ENCODE measurements around the gene UBN2. TPM values are rescaled to one million over a fixed set of nuclear protein-coding genes. Genes with fewer than 3 reads are reported as not detected.
"Not testable (repeated sequence)": the region's sequence is repeated elsewhere in the genome, so short reads cannot be mapped to it uniquely, and the experiment has no call there.

The UBN2 gene
- total RNA-seq, 4 donors from 2014 or later = 21.7 to 34.1 (median 22.5) TPM

GRCh38 chr7:139212133-139212532 lies 18.9 kb upstream of the UBN2 start:
- no peak overlapping the region for H3K4me3 ChIP-seq (ENCODE audit: low read depth, poor library complexity, severe bottlenecking)
- TF ChIP-seq POLR2A (IDR thresholded peaks at IDR 0.05) = no peak
- TF ChIP-seq CTCF (IDR thresholded peaks at IDR 0.05) = no peak
- 87 to 93% methylated on average over 2 of the region's 2 CpGs for WGBS, 2 donors
- intact Hi-C loops (cut with DNase I; ENCODE audit: low total_unique reads) = no loop called here
- no peak for DNase-seq (ENCODE audit: low spot score in 2 of 2)

- DNase-seq (ENCODE audit: low spot score in 2 of 2); intact Hi-C loops (cut with DNase I; ENCODE audit: low total_unique reads); H3K4me3 ChIP-seq (ENCODE audit: low read depth, poor library complexity, severe bottlenecking): not testable (repeated sequence)
- WGBS, 2 donors = 88 to 95% methylated on average over 6 of the region's 6 CpGs
Observed at GRCh38 chr7:139213489-139213888, 17.5 kb upstream of the UBN2 start.

- WGBS, 2 donors = 33 to 53% methylated on average over 1 of the region's 1 CpG
- TF ChIP-seq POLR2A (IDR thresholded peaks at IDR 0.05) = no peak
- TF ChIP-seq CTCF (IDR thresholded peaks at IDR 0.05) = no peak
- intact Hi-C loops (cut with DNase I; ENCODE audit: low total_unique reads) = no loop called here
- no peak overlapping the region for H3K4me3 ChIP-seq (ENCODE audit: low read depth, poor library complexity, severe bottlenecking)
- DNase-seq (ENCODE audit: low spot score in 2 of 2) = no peak
Observed at GRCh38 chr7:139218173-139218572, 12.9 kb upstream of the UBN2 start.

- DNase-seq (ENCODE audit: low spot score in 2 of 2) = no peak
- no peak overlapping the region for H3K4me3 ChIP-seq (ENCODE audit: low read depth, poor library complexity, severe bottlenecking)
- WGBS, 2 donors = 89 to 96% methylated on average over 2 of the region's 2 CpGs
- intact Hi-C loops (cut with DNase I; ENCODE audit: low total_unique reads) = no loop called here
- TF ChIP-seq POLR2A (IDR thresholded peaks at IDR 0.05) (no peak), CTCF (IDR thresholded peaks at IDR 0.05) (no peak)
Observed at GRCh38 chr7:139224219-139224618, 6.8 kb upstream of the UBN2 start.

- DNase-seq (ENCODE audit: low spot score in 2 of 2); H3K4me3 ChIP-seq (ENCODE audit: low read depth, poor library complexity, severe bottlenecking); intact Hi-C loops (cut with DNase I; ENCODE audit: low total_unique reads): not testable (repeated sequence)
- 93 to 94% methylated on average over 17 to 18 of the region's 18 CpGs for WGBS, 2 donors
Observed at GRCh38 chr7:139224836-139225235, 6.2 kb upstream of the UBN2 start.

GRCh38 chr7:139225286-139226157 lies 5.5 kb upstream of the UBN2 start:
- 94% methylated on average over 36 to 56 of the region's 60 CpGs for WGBS, 2 donors
- DNase-seq (ENCODE audit: low spot score in 2 of 2); intact Hi-C loops (cut with DNase I; ENCODE audit: low total_unique reads); H3K4me3 ChIP-seq (ENCODE audit: low read depth, poor library complexity, severe bottlenecking): not testable (repeated sequence)

- intact Hi-C loops (cut with DNase I; ENCODE audit: low total_unique reads); DNase-seq (ENCODE audit: low spot score in 2 of 2); H3K4me3 ChIP-seq (ENCODE audit: low read depth, poor library complexity, severe bottlenecking): not testable (repeated sequence)
- 92% methylated on average over 19 to 23 of the region's 23 CpGs for WGBS, 2 donors
Observed at GRCh38 chr7:139226158-139226515, 4.9 kb upstream of the UBN2 start.

GRCh38 chr7:139226988-139227488 lies 4.0 kb upstream of the UBN2 start:
- 94 to 95% methylated on average over 8 of the region's 8 CpGs for WGBS, 2 donors
- intact Hi-C loops (cut with DNase I; ENCODE audit: low total_unique reads) = not testable (repeated sequence)

More at GRCh38 chr7:139226988-139227488, 4.0 kb upstream of the UBN2 start:
- not testable (repeated sequence) for DNase-seq (ENCODE audit: low spot score in 2 of 2); H3K4me3 ChIP-seq (ENCODE audit: low read depth, poor library complexity, severe bottlenecking)

Data from lower leg skin (tissue), 4 donors.